Measurements from ENCODE around the gene C1orf35.
"Not testable (repeated sequence)": the region's sequence is repeated elsewhere in the genome, so short reads cannot be mapped to it uniquely, and the experiment has no call there.

C1orf35 gene

GRCh38 chr1:228118040-228118439 lies 14.9 kb upstream of the C1orf35 start:
- no peak for TF ChIP-seq CTCF (IDR thresholded peaks at IDR 0.05; ENCODE audit: borderline replicate concordance, control extremely low read depth, extremely low read depth, insufficient read depth, missing control alignments)
- no peak for DNase-seq (ENCODE audit: low spot score)
- in situ Hi-C loops (cut with MboI; ENCODE audit: low sequenced_read_pairs, unreplicated experiment) = no loop called here

- no peak for TF ChIP-seq CTCF (IDR thresholded peaks at IDR 0.05; ENCODE audit: borderline replicate concordance, control extremely low read depth, extremely low read depth, insufficient read depth, missing control alignments)
These were observed 14.2 kb upstream of the C1orf35 start for GRCh38 chr1:228117335-228117734.

GRCh38 chr1:228114827-228115226 lies 11.7 kb upstream of the C1orf35 start:
- DNase-seq (ENCODE audit: low spot score) = no peak
- TF ChIP-seq CTCF (IDR thresholded peaks at IDR 0.05; ENCODE audit: borderline replicate concordance, control extremely low read depth, extremely low read depth, insufficient read depth, missing control alignments) = no peak
- in situ Hi-C loops (cut with MboI; ENCODE audit: low sequenced_read_pairs, unreplicated experiment) = no loop called here

More at GRCh38 chr1:228117335-228117734, 14.2 kb upstream of the C1orf35 start:
- no peak for DNase-seq (ENCODE audit: low spot score)
- in situ Hi-C loops (cut with MboI; ENCODE audit: low sequenced_read_pairs, unreplicated experiment) = no loop called here

GRCh38 chr1:228112617-228113016 lies 9.5 kb upstream of the C1orf35 start:
- in situ Hi-C loops (cut with MboI; ENCODE audit: low sequenced_read_pairs, unreplicated experiment) = no loop called here

GRCh38 chr1:228112167-228112566 lies 9.0 kb upstream of the C1orf35 start:
- no peak for TF ChIP-seq CTCF (IDR thresholded peaks at IDR 0.05; ENCODE audit: borderline replicate concordance, control extremely low read depth, extremely low read depth, insufficient read depth, missing control alignments)
- in situ Hi-C loops (cut with MboI; ENCODE audit: low sequenced_read_pairs, unreplicated experiment) = no loop called here
- DNase-seq (ENCODE audit: low spot score) = no peak

More at GRCh38 chr1:228112617-228113016, 9.5 kb upstream of the C1orf35 start:
- DNase-seq (ENCODE audit: low spot score) = no peak
- no peak for TF ChIP-seq CTCF (IDR thresholded peaks at IDR 0.05; ENCODE audit: borderline replicate concordance, control extremely low read depth, extremely low read depth, insufficient read depth, missing control alignments)

- in situ Hi-C loops (cut with MboI; ENCODE audit: low sequenced_read_pairs, unreplicated experiment); DNase-seq (ENCODE audit: low spot score): not testable (repeated sequence)
These were observed 8.2 kb upstream of the C1orf35 start for GRCh38 chr1:228111315-228111714.

- no peak for DNase-seq (ENCODE audit: low spot score)
- no peak for TF ChIP-seq CTCF (IDR thresholded peaks at IDR 0.05; ENCODE audit: borderline replicate concordance, control extremely low read depth, extremely low read depth, insufficient read depth, missing control alignments)
- in situ Hi-C loops (cut with MboI; ENCODE audit: low sequenced_read_pairs, unreplicated experiment) = no loop called here
These were observed 7.4 kb upstream of the C1orf35 start for GRCh38 chr1:228110556-228110955.
